AG04449 (cell line): ENCODE data around the gene PCOLCE2.
A peak's percentile ranks its signal among the peaks of the same experiment; 100 is the strongest.

Experiments
- CTCF ChIA-PET: fragments of 350-600 bp; formaldehyde crosslinking; extraction: SDS; loops from one replicate; lab custom pipeline; 2021; ENCODE audit warnings: antibody characterized with exemption; lab: Yijun Ruan, JAX
- POLR2A ChIA-PET: fragments of 400-600, 350-600 bp; formaldehyde crosslinking; extraction: SDS; loops from one replicate; lab custom pipeline; 2020; ENCODE audit warnings: antibody characterized with exemption, inconsistent platforms; lab: Yijun Ruan, JAX
- DNase-seq: peaks from one replicate; pipeline ENCODE4 v3.0.0-alpha.2; 2010; ENCODE audit warnings: low read depth, low spot score
- H3K4me3 ChIP-seq: 2 replicates; pipeline ENCODE4 v1.5.1; 2011; ENCODE audit warnings: low read depth, mild to moderate bottlenecking, control low read depth, low read length
- CTCF ChIP-seq: IDR thresholded peaks from one replicate; pipeline ENCODE4 v1.5.1; 2011; ENCODE audit warnings: mild to moderate bottlenecking, moderate library complexity, low read length, control low read depth, inconsistent platforms; ENCODE audit not compliant: insufficient read depth; ENCODE audit errors: missing control alignments

The PCOLCE2 gene

GRCh38 chr3:142888481-142889211, at the start of gene PCOLCE2:
PCOLCE2 (minus strand) TSS chr3:142889083; CDS start chr3:142888896, 187 bp downstream.
- TF ChIP-seq CTCF = no peak
- H3K4me3 ChIP-seq = peak within 1 kb of the TSS; percentile 62
- DNase-seq = no peak
- ChIA-PET CTCF (interaction anchor here (0.9 to 1.0 kb wide), 2 partner anchors 14 to 105 kb away, joined by 3 read pairs; no protein-coding TSS in a partner anchor), POLR2A (no interaction called here)

GRCh38 chr3:142935963-142936362, 47.1 kb upstream of the PCOLCE2 start:
- DNase-seq = no peak
- ChIA-PET POLR2A (no interaction called here), CTCF (interaction anchor here (1.6 kb wide), 1 partner anchor 107 kb away, joined by 5 read pairs; no protein-coding TSS in a partner anchor)
- TF ChIP-seq CTCF = no peak
- H3K4me3 ChIP-seq = no peak overlapping the region

- no peak for DNase-seq
- POLR2A ChIA-PET = no interaction called here
- no peak for TF ChIP-seq CTCF
- H3K4me3 ChIP-seq = no peak overlapping the region
- CTCF ChIA-PET = no interaction called here
Observed at GRCh38 chr3:142934887-142935269, 46.0 kb upstream of the PCOLCE2 start.

GRCh38 chr3:142934128-142934886, 45.4 kb upstream of the PCOLCE2 start:
- no peak overlapping the region for H3K4me3 ChIP-seq
- ChIA-PET CTCF (no interaction called here), POLR2A (no interaction called here)
- no peak for DNase-seq
- no peak for TF ChIP-seq CTCF

- ChIA-PET POLR2A (no interaction called here), CTCF (interaction anchor here (1.3 to 4.8 kb wide), 7 partner anchors 8 to 109 kb away, joined by 3 to 38 read pairs (median 6); no protein-coding TSS in a partner anchor)
- TF ChIP-seq CTCF = no peak
- DNase-seq = no peak
- no peak overlapping the region for H3K4me3 ChIP-seq
Observed at GRCh38 chr3:142931222-142931621, 42.3 kb upstream of the PCOLCE2 start.

- ChIA-PET CTCF (interaction anchor here (1.5 to 4.8 kb wide), 6 partner anchors 9 to 102 kb away, joined by 4 to 38 read pairs (median 6); no protein-coding TSS in a partner anchor), POLR2A (no interaction called here)
- TF ChIP-seq CTCF = no peak
- no peak overlapping the region for H3K4me3 ChIP-seq
- DNase-seq = no peak
Observed at GRCh38 chr3:142930463-142930862, 41.6 kb upstream of the PCOLCE2 start.
